ENCODE measurements around the gene PMPCA.

GRCh38 chr9:136466155-136466541 is 55.7 kb downstream of the PMPCA start:
- TF ChIP-seq GATA3 (IDR thresholded peaks at IDR 0.05; ENCODE audit: low read depth, low read length) = no peak
- no peak for TF ChIP-seq GATA2 (IDR thresholded peaks at IDR 0.05; ENCODE audit: low read depth, low read length)
